ENCODE results near the gene DTNB. TPM values are rescaled to one million over a fixed set of nuclear protein-coding genes. Genes with fewer than 3 reads are reported as not detected.
A peak's percentile ranks its signal among the peaks of the same experiment; 100 is the strongest.

Gene DTNB
- total RNA-seq (2012; rRNA removed) (3.6 and 3.8 TPM in 2 replicates), polyA plus RNA-seq (2012; rRNA removed) (5.3 and 5.7 TPM in 2 replicates), Bru-seq, nascent RNA (percentile 55 among the genes with signal in this experiment), BruChase-seq, experiment 1, labeled RNA remaining after a 6-hour chase (percentile 61 among the genes with signal in this experiment), BruChase-seq, experiment 2, labeled RNA remaining after a 2-hour chase (percentile 58 among the genes with signal in this experiment)
- polyA plus RNA-seq (2012; cell fraction: cytosol; rRNA removed), result 3.8 and 4.7 TPM in 2 replicates
- 8.1 and 12.6 TPM in 2 replicates for polyA plus RNA-seq (2012; cell fraction: nucleus; rRNA removed; ENCODE audit: low replicate concordance)
- long read RNA-seq, partial matches to known transcripts, result 4 of 18 reads
- long read RNA-seq, other reads (novel, unspliced or antisense), result 12 of 18 reads

- H3K27me3 ChIP-seq (ENCODE audit: control insufficient read depth, insufficient read depth, low read length), result no peaks in the 10 kb centered on the region; the same call in none of the 2 replicates
- no peak within 1 kb of the TSS for H2BK5ac ChIP-seq (ENCODE audit: low read depth, low read length, poor library complexity, severe bottlenecking)
- no peaks in the 10 kb centered on the region; the same call in 1 of the 2 replicates for H3K9me3 ChIP-seq (ENCODE audit: control insufficient read depth, insufficient read depth, low read length)
- H3K79me1 ChIP-seq (ENCODE audit: low read depth in 1 of 2, low read length in 2 of 2), result peaks cover 0 to 9% of the 10 kb centered on the region in 2 experiments
- in situ Hi-C loops (cut with MboI; ENCODE audit: low sequenced_read_pairs) (no loop called here), intact Hi-C loops (cut with micrococcal nuclease) (no loop called here), dilution Hi-C loops (cut with HindIII; ENCODE audit: low sequenced_read_pairs, unreplicated experiment) (no loop called here)
- no peak within 1 kb of the TSS; the same call in 1 of the 2 replicates for H2BK120ac ChIP-seq (ENCODE audit: low read depth, low read length)
- no TSS peak for BruUV-seq (replicated peaks)
- TF ChIP-seq USF2 (IDR thresholded peaks at IDR 0.05; ENCODE audit: low read depth, low read length), result no peak
- peak; percentile 49 for TF ChIP-seq BHLHE40 (IDR thresholded peaks at IDR 0.05; ENCODE audit: low read depth, low read length)
- peak; percentile 40; the same call in 1 of the 2 replicates for TF ChIP-seq MAZ (IDR thresholded peaks at IDR 0.05; ENCODE audit: borderline replicate concordance, low read depth, low read length)
- peak within 1 kb of the TSS; percentile 92 for H2AK9ac ChIP-seq (replicated peaks; ENCODE audit: low read depth, low read length, poor library complexity)
- H3K14ac ChIP-seq (replicated peaks; ENCODE audit: low read depth, low read length), result peak within 1 kb of the TSS; percentile 64; the same call in 1 of the 2 replicates
- H3K4ac ChIP-seq (ENCODE audit: low read depth, low read length), result peak within 1 kb of the TSS; percentile 29; the same call in 1 of the 2 replicates
- peak within 1 kb of the TSS; percentile 63 for H3K9ac ChIP-seq (ENCODE audit: low read depth, low read length)
- peaks cover 8% of the 10 kb centered on the region; the same call in 1 of the 2 replicates for H4K20me1 ChIP-seq (ENCODE audit: insufficient read depth, low read length)
- H3K56ac ChIP-seq (ENCODE audit: extremely low read depth, insufficient read depth, low read length), result peak within 1 kb of the TSS; percentile 24
- H3K4me1 ChIP-seq (ENCODE audit: control insufficient read depth, insufficient read depth, low read length), result peaks cover 3% of the 10 kb centered on the region
- H2AK5ac ChIP-seq (ENCODE audit: low read depth, low read length), result no peak within 1 kb of the TSS
- peak within 1 kb of the TSS; percentile 45; the same call in 1 of the 2 replicates for H4K91ac ChIP-seq (ENCODE audit: insufficient read depth, low read depth, low read length)
- H3K18ac ChIP-seq (ENCODE audit: low read depth, low read length), result no peak within 1 kb of the TSS
- WGBS, 2 experiments (ENCODE audit: extremely low coverage in 2 of 2, insufficient read length in 1 of 2), result 1% methylated on average over 54 of the region's 111 CpGs; no CpG with 5 or more reads in 1 of the 2 experiments
- ATAC-seq (ENCODE audit: low read depth) (peak; percentile 91), DNase-seq (peak; percentile 54)
- no peak within 1 kb of the TSS for H2BK20ac ChIP-seq (ENCODE audit: low read depth, low read length)
- H3K9me1 ChIP-seq (ENCODE audit: insufficient read depth, low read length), result no peaks in the 10 kb centered on the region; the same call in 1 of the 2 replicates
- peak within 1 kb of the TSS; percentile 5; the same call in 1 of the 2 replicates for H4K5ac ChIP-seq (ENCODE audit: low read depth, low read length)
- H3K23ac ChIP-seq (ENCODE audit: low read depth, low read length), result peak within 1 kb of the TSS; percentile 87
- H3K4me3 ChIP-seq (ENCODE audit: insufficient read depth, low read depth, low read length), result peak within 1 kb of the TSS; percentile 94
- H3K36me3 ChIP-seq (ENCODE audit: control insufficient read depth, insufficient read depth, low read length), result no peaks in the 10 kb centered on the region
- peak within 1 kb of the TSS; percentile 18; the same call in 1 of the 2 replicates for H3K27ac ChIP-seq (ENCODE audit: insufficient read depth, low read length)
- H2AFZ ChIP-seq (replicated peaks; ENCODE audit: low read length, poor library complexity), result peak within 1 kb of the TSS; percentile 98
- H3K4me2 ChIP-seq (ENCODE audit: low read depth, low read length), result peak within 1 kb of the TSS; percentile 87
- peak within 1 kb of the TSS in 1 of 2 experiments; percentile 73; a peak in 1 of 4 replicates for H4K8ac ChIP-seq (ENCODE audit: low read depth in 2 of 2, low read length in 2 of 2)
- POLR2A ChIA-PET (ENCODE audit: unreplicated experiment), result no interaction called here
- CTCF ChIA-PET, result interaction anchor here (1.5 kb wide), 1 partner anchor 9 kb away, joined by 4 read pairs; no protein-coding TSS in a partner anchor
- no peak within 1 kb of the TSS for H2BK15ac ChIP-seq (ENCODE audit: low read depth, low read length)
Observed at GRCh38 chr2:25673300-25674076, at the start of gene DTNB. DTNB (minus strand) TSS chr2:25673577; CDS start chr2:25652660, 20,917 bp downstream.
